ENCODE data around the gene ZSCAN1. TPM values are rescaled to one million over a fixed set of nuclear protein-coding genes. Genes with fewer than 3 reads are reported as not detected.

ZSCAN1 gene
- total RNA-seq, 4 donors from 2014 or later = 1.5 TPM; not detected in 3

- peak overlapping the region in 1 of 4 donors; percentile 47 for H3K4me3 ChIP-seq
- no peak for DNase-seq (ENCODE audit: low spot score in 2 of 2)
- peaks cover 0 to 52% (median 10%) of the 10 kb centered on the region in 3 donors for H3K36me3 ChIP-seq
- TF ChIP-seq EP300 (IDR thresholded peaks at IDR 0.05) (no peak), POLR2A (IDR thresholded peaks at IDR 0.05) (no peak), CTCF (IDR thresholded peaks at IDR 0.05) (no peak)
- H3K27ac ChIP-seq = no peak overlapping the region
- H3K4me1 ChIP-seq = peaks cover 0 to 6% (median 0%) of the 10 kb centered on the region in 4 donors
- peaks cover 0 to 97% (median 34%) of the 10 kb centered on the region in 4 donors for H3K9me3 ChIP-seq
- WGBS, 2 donors = 66 to 72% methylated on average over 21 to 22 of the region's 22 CpGs
- H3K27me3 ChIP-seq = no peaks in the 10 kb centered on the region
These were observed 23.3 kb upstream of the ZSCAN1 start for GRCh38 chr19:58010507-58010906.

GRCh38 chr19:58014141-58014540 is 19.7 kb upstream of the ZSCAN1 start:
- TF ChIP-seq CTCF (IDR thresholded peaks at IDR 0.05) = no peak
- Histone ChIP-seq H3K4me3 (no peak overlapping the region), H3K27ac (no peak overlapping the region), H3K36me3 (peaks cover 0 to 26% (median 0%) of the 10 kb centered on the region in 3 donors), H3K9me3 (peaks cover 0 to 89% (median 16%) of the 10 kb centered on the region in 4 donors), H3K27me3 (no peaks in the 10 kb centered on the region), H3K4me1 (peaks cover 0 to 5% (median 0%) of the 10 kb centered on the region in 4 donors)
- no peak for DNase-seq (ENCODE audit: low spot score in 2 of 2)
- WGBS, 2 donors = 44 to 53% methylated on average over 5 of the region's 5 CpGs

GRCh38 chr19:58020129-58020528 is 13.7 kb upstream of the ZSCAN1 start:
- no peak for DNase-seq (ENCODE audit: low spot score in 2 of 2)
- WGBS, 2 donors = 74 to 77% methylated on average over 7 of the region's 7 CpGs
- H3K27me3 ChIP-seq = no peaks in the 10 kb centered on the region
- H3K36me3 ChIP-seq = no peaks in the 10 kb centered on the region
- no peak overlapping the region for H3K27ac ChIP-seq
- H3K9me3 ChIP-seq = peaks cover 0 to 72% (median 0%) of the 10 kb centered on the region in 4 donors
- TF ChIP-seq POLR2A (IDR thresholded peaks at IDR 0.05) = no peak
- no peak for TF ChIP-seq EP300 (IDR thresholded peaks at IDR 0.05)
- no peak for TF ChIP-seq CTCF (IDR thresholded peaks at IDR 0.05)
- no peaks in the 10 kb centered on the region for H3K4me1 ChIP-seq
- H3K4me3 ChIP-seq = no peak overlapping the region

GRCh38 chr19:58021541-58022282 is 12.1 kb upstream of the ZSCAN1 start:
- DNase-seq (ENCODE audit: low spot score in 2 of 2) = peak in 1 of 2 donors; percentile 59

More at GRCh38 chr19:58021541-58022282, 12.1 kb upstream of the ZSCAN1 start:
- H3K27me3 ChIP-seq = no peaks in the 10 kb centered on the region
- no peak overlapping the region for H3K27ac ChIP-seq
- WGBS, 2 donors = 53 to 54% methylated on average over 30 of the region's 30 CpGs
- no peak overlapping the region for H3K4me3 ChIP-seq
- no peak for TF ChIP-seq POLR2A (IDR thresholded peaks at IDR 0.05)
- TF ChIP-seq CTCF (IDR thresholded peaks at IDR 0.05) = peak; percentile 20 to 52 (median 30)
- TF ChIP-seq EP300 (IDR thresholded peaks at IDR 0.05) = no peak
- H3K4me1 ChIP-seq = no peaks in the 10 kb centered on the region
- H3K36me3 ChIP-seq = no peaks in the 10 kb centered on the region
- H3K9me3 ChIP-seq = peaks cover 0 to 72% (median 0%) of the 10 kb centered on the region in 4 donors

Measured in tibial nerve (tissue), 4 donors.